Measurements from ENCODE around the gene TRIM74. TPM values are rescaled to one million over a fixed set of nuclear protein-coding genes. Genes with fewer than 3 reads are reported as not detected.
A peak's percentile ranks its signal among the peaks of the same experiment; 100 is the strongest.
"Not testable (repeated sequence)": the region's sequence is repeated elsewhere in the genome, so short reads cannot be mapped to it uniquely, and the experiment has no call there.

The TRIM74 gene
- total RNA-seq, 2 donors from 2014 or later, result 1.0 to 1.1 TPM

DNA sequence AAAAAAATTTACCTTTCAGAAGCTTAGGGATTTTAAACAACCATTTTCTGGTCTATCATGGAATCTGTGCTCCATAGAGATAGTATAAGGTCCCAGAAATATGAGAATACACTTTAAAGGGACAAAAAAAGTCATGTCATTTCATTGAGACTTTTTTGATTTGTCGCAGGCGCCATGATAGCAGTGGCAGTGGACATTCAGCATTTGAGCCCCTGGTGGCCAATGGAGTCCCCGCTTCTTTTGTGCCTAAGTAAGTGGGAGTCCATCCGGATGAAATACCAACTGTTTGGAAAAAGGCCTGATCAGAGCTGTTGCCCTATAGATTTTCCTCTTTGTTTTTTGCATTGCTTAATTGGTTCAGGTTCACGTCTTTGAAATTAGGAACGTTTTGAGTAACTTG lies 41.0 kb downstream of the TRIM74 start:
- H3K27ac Mint-ChIP-seq, H3K9me3 Mint-ChIP-seq: not testable (repeated sequence)
- H3K36me3 Mint-ChIP-seq, result peaks cover 27 to 53% of the 10 kb centered on the region in 2 donors

DNA sequence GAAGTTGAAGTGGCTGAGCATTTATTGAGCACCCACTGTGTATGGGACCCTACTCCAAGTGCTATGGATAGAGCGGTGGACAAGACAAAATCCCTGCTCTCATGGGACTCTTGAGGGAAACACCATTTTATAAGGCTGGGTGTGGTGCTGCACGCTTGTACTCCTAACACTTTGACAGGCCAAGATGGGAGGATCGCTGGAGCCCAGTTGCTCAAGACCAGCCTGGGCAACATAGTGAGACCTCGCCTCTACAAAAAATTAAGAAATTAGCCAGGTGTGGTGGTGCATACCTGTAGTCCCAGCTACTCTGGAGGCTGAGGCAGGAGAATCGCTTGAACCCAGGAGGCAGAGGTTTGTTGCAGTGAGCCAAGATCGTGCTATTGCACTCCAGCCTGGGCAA lies 41.5 kb downstream of the TRIM74 start:
- DNase-seq (ENCODE audit: low spot score in 2 of 2); ATAC-seq; H3K27ac Mint-ChIP-seq; H3K9me3 Mint-ChIP-seq: not testable (repeated sequence)
- H3K36me3 Mint-ChIP-seq, result peaks cover 27 to 53% of the 10 kb centered on the region in 2 donors

More for the DNA sequence above, 41.0 kb downstream of the TRIM74 start:
- not testable (repeated sequence) for ATAC-seq; DNase-seq (ENCODE audit: low spot score in 2 of 2)

DNA sequence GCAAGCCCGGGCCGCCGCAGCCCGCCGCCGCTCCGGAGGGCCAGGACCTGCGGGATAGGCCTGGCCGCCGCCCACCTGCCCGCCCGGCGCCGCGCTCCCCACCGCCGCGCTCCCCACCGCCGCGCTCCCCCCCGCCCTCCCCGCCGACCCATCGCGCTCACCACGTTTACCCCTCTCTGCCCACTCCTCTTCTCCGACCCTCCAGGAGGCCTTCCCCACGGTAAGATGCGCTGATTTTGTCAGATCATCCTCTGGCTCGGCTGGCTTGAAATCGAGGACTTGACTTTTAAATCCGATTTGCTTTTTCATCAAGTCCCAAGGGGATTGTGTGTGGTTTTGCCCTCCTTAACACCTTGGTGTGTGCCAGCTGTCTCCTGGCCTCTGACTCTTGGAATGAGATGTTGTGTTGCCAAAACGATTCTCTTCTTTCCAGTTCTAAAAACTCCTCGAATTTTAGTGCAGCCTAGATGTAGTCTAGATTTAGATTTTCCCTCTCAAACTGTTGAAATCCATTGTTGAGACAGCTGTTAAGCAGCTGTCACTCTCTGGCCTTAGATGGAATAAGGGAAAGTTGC lies 43.6 kb downstream of the TRIM74 start:
- H3K36me3 Mint-ChIP-seq, result peaks cover 25 to 49% of the 10 kb centered on the region in 2 donors
- peak overlapping the region; percentile 94 to 99 for H3K27ac Mint-ChIP-seq
- DNase-seq (ENCODE audit: low spot score in 2 of 2) (no peak), ATAC-seq (peak in 1 of 2 donors; percentile 8)
- no peaks in the 10 kb centered on the region for H3K9me3 Mint-ChIP-seq

DNA sequence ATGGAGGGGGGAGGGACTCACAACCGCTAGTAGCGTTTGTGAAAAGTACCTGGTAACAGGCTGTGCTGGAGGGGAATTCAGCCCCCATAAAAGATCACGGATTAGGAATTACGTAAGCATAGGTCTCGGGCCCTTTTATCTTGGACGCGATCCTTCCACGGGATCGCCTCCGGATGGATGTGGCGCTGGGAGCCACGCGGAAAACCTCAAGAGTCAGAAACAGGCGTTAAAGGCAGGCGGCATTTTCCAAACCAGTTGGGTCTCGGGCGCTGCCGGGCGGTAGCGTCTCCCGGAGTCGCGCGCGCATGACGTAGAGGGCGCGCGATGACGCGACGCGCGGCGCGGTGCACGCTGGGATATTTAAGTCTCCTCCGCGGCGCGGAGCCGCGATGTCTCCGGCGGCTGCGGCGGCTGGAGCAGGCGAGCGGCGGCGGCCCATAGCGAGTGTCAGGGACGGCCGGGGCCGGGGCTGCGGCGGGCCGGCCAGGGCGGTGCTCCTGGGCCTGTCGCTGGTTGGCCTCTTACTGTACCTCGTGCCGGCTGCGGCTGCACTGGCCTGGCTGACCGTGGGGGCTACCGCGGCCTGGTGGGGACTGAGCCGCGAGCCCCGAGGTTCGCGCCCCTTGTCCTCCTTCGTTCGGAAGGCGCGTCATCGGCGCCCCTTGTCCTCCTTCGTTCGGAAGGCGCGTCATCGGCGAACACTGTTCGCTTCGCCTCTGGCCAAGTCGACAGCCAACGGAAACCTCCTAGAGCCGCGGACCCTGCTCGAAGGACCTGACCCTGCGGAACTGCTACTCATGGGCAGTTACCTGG lies 44.3 kb downstream of the TRIM74 start, which contains the start of gene POM121:
Gene POM121 (plus strand): TSS at position 363 of the 813 bp plus-strand sequence. CDS start 27 bp downstream, at position 390.
- ATAC-seq, result peak; percentile 95 to 97
- Mint-ChIP-seq H3K36me3 (peaks cover 19 to 44% of the 10 kb centered on the region in 2 donors), H3K27ac (peak within 1 kb of the TSS; percentile 94 to 99), H3K9me3 (no peaks in the 10 kb centered on the region)
- peak; percentile 81 to 88 for DNase-seq (ENCODE audit: low spot score in 2 of 2)

DNA sequence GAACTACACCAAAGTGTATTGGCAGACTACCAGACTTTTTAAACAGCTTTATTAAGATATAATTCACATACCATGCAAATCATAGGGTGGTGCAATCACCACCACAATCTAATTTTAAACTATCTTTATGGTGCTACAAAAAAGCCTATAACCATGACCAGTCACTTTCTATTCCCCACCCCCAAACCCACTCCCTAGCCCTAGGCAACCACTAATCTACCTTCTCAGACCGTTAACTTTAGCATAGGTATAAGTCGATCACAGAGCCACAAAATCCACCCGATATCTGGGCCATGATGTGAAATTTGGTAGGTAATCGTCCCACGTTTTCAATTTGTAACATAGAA lies 44.9 kb downstream of the TRIM74 start:
- peak; percentile 28 to 45 for ATAC-seq

DNA sequence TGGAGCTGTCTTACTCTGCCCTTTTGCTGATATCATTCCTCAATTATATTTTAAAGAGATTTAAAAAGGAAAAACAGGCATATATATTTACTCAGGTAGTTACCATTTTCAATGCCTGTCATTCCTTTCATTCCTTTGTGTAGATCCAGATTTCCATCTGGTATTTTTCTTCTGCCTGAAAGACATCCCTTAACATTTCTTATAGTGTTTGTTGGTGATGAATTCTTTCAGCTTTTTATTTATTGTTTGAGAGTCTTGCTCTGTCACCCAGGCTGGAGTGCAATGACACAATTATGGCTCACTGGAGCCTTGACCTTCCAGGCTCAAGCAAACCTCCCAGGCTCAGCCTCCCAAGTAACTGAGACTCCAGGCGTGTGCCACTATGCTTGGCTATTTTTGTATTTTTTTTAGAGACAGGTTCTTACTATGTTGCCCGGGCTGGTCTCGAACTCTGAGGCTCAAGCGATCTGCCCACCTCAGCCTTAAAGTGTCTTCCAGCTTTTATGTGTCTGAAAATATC lies 50.0 kb downstream of the TRIM74 start:
- H3K36me3 Mint-ChIP-seq, result peaks cover 0 to 14% of the 10 kb centered on the region in 2 donors

More for the DNA sequence above, 44.9 kb downstream of the TRIM74 start:
- Mint-ChIP-seq H3K27ac (peak overlapping the region; percentile 94 to 99), H3K9me3 (no peaks in the 10 kb centered on the region), H3K36me3 (peaks cover 19 to 40% of the 10 kb centered on the region in 2 donors)
- no peak for DNase-seq (ENCODE audit: low spot score in 2 of 2)

DNA sequence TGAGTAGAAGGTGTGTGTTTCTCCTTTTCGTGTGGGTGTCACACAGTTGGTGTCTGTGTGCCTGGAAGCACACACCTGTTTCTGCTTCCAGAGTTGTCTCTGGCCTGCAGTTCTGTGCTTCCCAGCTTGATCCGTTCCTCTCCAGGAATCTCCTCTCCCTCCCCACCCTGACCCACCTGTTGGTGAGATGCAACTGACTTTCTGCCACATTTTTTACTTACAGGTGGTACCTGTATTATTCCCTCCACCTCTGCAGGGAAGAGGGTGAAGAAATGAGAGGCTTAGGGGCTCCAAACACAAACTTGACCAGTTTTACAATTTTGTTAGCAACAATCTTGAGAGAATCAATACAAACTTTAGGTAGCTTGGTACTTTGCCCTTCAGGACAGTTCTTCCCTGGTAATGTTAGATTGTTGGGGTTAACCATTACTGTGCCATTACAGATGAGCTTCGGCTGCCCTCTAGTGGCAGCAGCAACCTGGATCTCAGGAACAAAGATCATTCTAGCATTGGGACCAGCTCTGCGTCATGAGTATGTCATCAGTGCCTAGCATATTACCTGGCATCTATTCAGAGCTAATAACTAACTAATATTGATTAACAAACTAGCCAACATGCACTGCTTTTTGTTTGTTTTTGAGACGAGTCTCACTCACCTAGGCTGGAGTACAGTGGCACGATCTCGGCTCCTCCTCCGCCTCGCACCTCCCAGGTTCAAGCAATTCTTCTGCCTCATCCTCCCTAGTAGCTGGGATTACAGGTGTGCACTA lies 54.3 kb downstream of the TRIM74 start:
- DNase-seq (ENCODE audit: low spot score in 2 of 2), result peak in 1 of 2 donors; percentile 64
- not testable (repeated sequence) for H3K9me3 Mint-ChIP-seq, H3K27ac Mint-ChIP-seq
- H3K36me3 Mint-ChIP-seq, result peaks cover 0 to 15% of the 10 kb centered on the region in 2 donors
- peak; percentile 83 to 86 for ATAC-seq

More for the DNA sequence above, 50.0 kb downstream of the TRIM74 start:
- Mint-ChIP-seq H3K27ac (no peak overlapping the region), H3K9me3 (no peaks in the 10 kb centered on the region)
- DNase-seq (ENCODE audit: low spot score in 2 of 2), result no peak
- no peak for ATAC-seq

DNA sequence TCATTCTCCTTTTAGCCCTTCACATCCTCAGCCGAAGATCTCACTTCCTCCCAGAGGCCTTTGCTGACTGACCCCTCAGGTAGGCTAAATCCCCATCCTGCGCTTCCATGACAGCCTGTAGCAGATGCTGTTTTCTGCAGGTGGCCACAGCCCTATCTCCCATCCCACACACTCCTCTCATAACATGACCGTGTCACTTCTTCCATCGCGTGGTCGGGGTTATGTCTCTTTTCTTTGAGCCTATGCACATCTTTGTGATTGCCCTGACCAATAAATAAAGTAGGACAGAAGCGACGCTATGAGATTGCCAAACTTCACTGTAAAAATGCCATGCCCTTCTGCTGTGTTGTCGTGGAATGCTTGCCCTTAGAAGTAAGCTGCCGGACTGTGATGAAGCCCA lies 55.5 kb downstream of the TRIM74 start:
- H3K36me3 Mint-ChIP-seq, result peaks cover 0 to 15% of the 10 kb centered on the region in 2 donors
- not testable (repeated sequence) for DNase-seq (ENCODE audit: low spot score in 2 of 2); H3K9me3 Mint-ChIP-seq
- peak overlapping the region; percentile 2 to 87 for H3K27ac Mint-ChIP-seq
- ATAC-seq, result peak; percentile 25 to 33

DNA sequence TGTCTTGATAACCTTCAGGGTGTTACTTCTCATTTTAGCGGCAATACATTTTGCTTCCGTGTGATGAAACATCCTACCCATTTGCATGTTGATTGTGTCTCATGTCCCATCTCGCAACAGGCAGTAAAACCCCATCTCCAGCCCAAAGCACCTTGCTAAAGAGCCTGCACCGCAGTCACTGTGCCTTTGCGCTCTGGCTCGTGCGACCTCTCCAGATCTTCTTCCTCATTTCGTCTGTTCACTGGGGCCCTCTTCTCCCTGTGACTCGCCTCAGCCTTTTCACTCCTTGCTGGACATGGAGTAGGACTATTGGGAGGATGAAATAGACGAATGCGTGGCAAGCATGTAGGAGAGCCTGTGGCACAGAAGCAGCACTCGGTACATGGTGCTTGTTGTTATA lies 57.9 kb downstream of the TRIM74 start:
- Mint-ChIP-seq H3K27ac (peak overlapping the region in 1 of 2 donors; percentile 53), H3K36me3 (peaks cover 5 to 15% of the 10 kb centered on the region in 2 donors)
- DNase-seq (ENCODE audit: low spot score in 2 of 2); H3K9me3 Mint-ChIP-seq; ATAC-seq: not testable (repeated sequence)

Other genes starting within 250 kb of the TRIM74 start
- 1 to 10 TPM; 2.1 to 2.8 TPM for gene TYW1B, start 141.3 kb downstream of the TRIM74 start, total RNA-seq
- gene POM121, start 44.4 kb downstream of the TRIM74 start, total RNA-seq, result 10 to 100 TPM; 48.7 to 85.7 TPM
- gene SPDYE8, start 60.3 kb upstream of the TRIM74 start, total RNA-seq, result not detected
- gene SPDYE11, start 88.4 kb upstream of the TRIM74 start, total RNA-seq, result not detected
- gene SPDYE9, start 116.6 kb upstream of the TRIM74 start, total RNA-seq, result not detected